Osteocyte (in vitro differentiated cells): ENCODE data around the gene MORF4L1. TPM values are rescaled to one million over a fixed set of nuclear protein-coding genes. Genes with fewer than 3 reads are reported as not detected.

Source experiments
- DNase-seq: peaks from one replicate; pipeline ENCODE4 v3.0.0; 2021; ENCODE audit warnings: mixed read lengths; ENCODE audit not compliant: unreplicated experiment; ENCODE audit errors: extremely low spot score
- H3K27ac Mint-ChIP-seq: one replicate; pipeline ENCODE4 v1.8.0; 2021; ENCODE audit warnings: mild to moderate bottlenecking, mixed read lengths; ENCODE audit not compliant: unreplicated experiment
- H3K27me3 Mint-ChIP-seq: one replicate; pipeline ENCODE4 v1.8.0; 2021; ENCODE audit warnings: mixed read lengths; ENCODE audit not compliant: unreplicated experiment
- H3K36me3 Mint-ChIP-seq: one replicate; pipeline ENCODE4 v1.8.0; 2021; ENCODE audit warnings: mixed read lengths; ENCODE audit not compliant: unreplicated experiment
- H3K4me1 Mint-ChIP-seq: one replicate; pipeline ENCODE4 v1.8.0; 2021; ENCODE audit warnings: mixed read lengths; ENCODE audit not compliant: unreplicated experiment
- H3K4me3 Mint-ChIP-seq: one replicate; pipeline ENCODE4 v1.8.0; 2021; ENCODE audit warnings: mild to moderate bottlenecking, moderate library complexity, mixed read lengths; ENCODE audit not compliant: unreplicated experiment
- H3K9me3 Mint-ChIP-seq: one replicate; pipeline ENCODE4 v1.8.0; 2021; ENCODE audit warnings: mixed read lengths; ENCODE audit not compliant: unreplicated experiment
- CTCF ChIP-seq: fragments of 200-600 bp; sonication (generic); IDR thresholded peaks from 2 replicates; pipeline ENCODE4 v1.5.0; 2021; ENCODE audit warnings: antibody characterized with exemption, mild to moderate bottlenecking, moderate library complexity
- total RNA-seq: library from RNA; stranded (reverse); gene quantifications from 2 replicates; pipeline ENCODE4 v1.2.1, GENCODE V29; 2021

MORF4L1 gene
- total RNA-seq, 1 donor from 2014 or later, result 488 TPM

GRCh38 chr15:78879517-78880241 is 7.0 kb downstream of the MORF4L1 start:
- Mint-ChIP-seq H3K36me3 (peaks cover 29% of the 10 kb centered on the region), H3K4me3 (no peak overlapping the region), H3K9me3 (no peaks in the 10 kb centered on the region), H3K27ac (peak overlapping the region; percentile 23), H3K27me3 (no peaks in the 10 kb centered on the region), H3K4me1 (peaks cover 71% of the 10 kb centered on the region)
- no peak for TF ChIP-seq CTCF
- DNase-seq, result no peak

DNA sequence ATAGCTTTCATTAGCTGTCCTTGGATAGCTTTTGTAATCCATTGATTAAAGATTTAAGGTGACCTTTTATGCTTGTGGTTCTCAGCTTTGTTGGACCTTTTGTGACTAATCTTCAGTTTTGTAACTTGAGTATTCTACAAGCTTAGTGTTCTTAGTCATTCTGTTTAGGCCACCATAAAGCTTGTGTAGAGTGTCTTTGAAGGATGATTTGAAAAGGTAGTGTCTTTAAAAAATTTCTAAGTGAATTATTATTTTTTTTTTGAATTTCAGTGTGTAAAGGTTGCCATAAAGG is 7.5 kb downstream of the MORF4L1 start:
- Mint-ChIP-seq H3K27ac (no peak overlapping the region), H3K36me3 (peaks cover 33% of the 10 kb centered on the region), H3K9me3 (no peaks in the 10 kb centered on the region), H3K27me3 (no peaks in the 10 kb centered on the region), H3K4me3 (no peak overlapping the region), H3K4me1 (peaks cover 71% of the 10 kb centered on the region)
- DNase-seq, result no peak
- TF ChIP-seq CTCF, result no peak

DNA sequence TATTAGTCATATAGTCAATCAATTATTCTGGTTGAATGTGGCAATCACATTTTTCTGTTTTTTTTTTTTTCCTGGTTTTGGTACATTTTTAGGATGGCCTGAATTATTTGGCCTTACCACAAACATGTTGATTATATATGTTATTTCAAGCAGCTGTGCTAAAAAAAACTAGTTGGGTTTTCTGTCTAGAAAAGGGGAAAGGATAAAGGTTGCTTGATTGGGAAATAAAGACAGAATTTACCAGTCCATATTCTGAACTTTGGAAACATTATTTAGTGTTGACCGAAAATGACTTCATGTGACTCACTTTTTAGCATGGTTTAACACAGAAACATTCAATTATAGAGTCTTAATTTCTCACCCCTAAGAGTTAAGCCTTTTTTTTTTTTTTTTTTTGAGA is 8.1 kb downstream of the MORF4L1 start:
- Mint-ChIP-seq H3K36me3 (peaks cover 39% of the 10 kb centered on the region), H3K9me3 (no peaks in the 10 kb centered on the region), H3K27ac (no peak overlapping the region), H3K4me1 (peaks cover 71% of the 10 kb centered on the region), H3K4me3 (no peak overlapping the region), H3K27me3 (no peaks in the 10 kb centered on the region)
- no peak for TF ChIP-seq CTCF
- no peak for DNase-seq

DNA sequence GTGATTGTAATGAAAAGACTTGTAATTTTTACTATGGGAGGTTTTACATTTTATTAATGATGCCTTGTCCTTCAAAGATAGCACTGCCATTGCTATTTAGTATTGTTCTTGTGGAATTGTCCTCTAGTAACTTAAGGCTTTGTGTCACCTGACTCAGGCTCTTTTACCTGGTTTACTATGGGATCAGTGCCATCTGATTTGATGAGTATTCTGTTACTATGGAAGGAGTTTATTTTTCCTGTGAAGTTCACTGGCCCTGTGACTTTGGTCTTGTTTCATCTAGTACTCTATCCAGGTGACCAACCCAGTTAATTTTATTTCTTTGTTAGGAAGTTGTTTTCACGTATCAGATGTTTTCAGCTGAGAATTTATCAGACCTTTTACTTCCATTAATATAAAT is 9.0 kb downstream of the MORF4L1 start:
- no peak for DNase-seq
- Mint-ChIP-seq H3K27me3 (no peaks in the 10 kb centered on the region), H3K36me3 (peaks cover 46% of the 10 kb centered on the region), H3K27ac (no peak overlapping the region), H3K4me1 (peaks cover 68% of the 10 kb centered on the region), H3K9me3 (no peaks in the 10 kb centered on the region), H3K4me3 (no peak overlapping the region)
- no peak for TF ChIP-seq CTCF

- Mint-ChIP-seq H3K9me3 (no peaks in the 10 kb centered on the region), H3K36me3 (peaks cover 75% of the 10 kb centered on the region), H3K27ac (no peak overlapping the region), H3K4me1 (peaks cover 20% of the 10 kb centered on the region), H3K27me3 (no peaks in the 10 kb centered on the region), H3K4me3 (no peak overlapping the region)
- no peak for DNase-seq
- TF ChIP-seq CTCF, result no peak
Observed at GRCh38 chr15:78889000-78889399, 16.3 kb downstream of the MORF4L1 start.
